Erythroblast (primary cell): ENCODE data around the gene ACSM5.
"Not testable (repeated sequence)": the region's sequence is repeated elsewhere in the genome, so short reads cannot be mapped to it uniquely, and the experiment has no call there.

Experiments used
- DNase-seq, 2 experiments: peaks; one replicate each; lab custom pipeline; 2025; lab: John Stamatoyannopoulos, UW
- GATA1 ChIP-seq: IDR thresholded peaks from 2 replicates; pipeline ENCODE4 v1.6.1; 2011; ENCODE audit warnings: low read depth, mild to moderate bottlenecking, control low read depth, low read length, moderate library complexity
- POLR2A ChIP-seq: IDR thresholded peaks from 2 replicates; pipeline ENCODE4 v1.6.1; 2011; ENCODE audit warnings: mild to moderate bottlenecking, low read length

Gene ACSM5

GRCh38 chr16:20470732-20471131 lies 61.4 kb downstream of the ACSM5 start:
- DNase-seq = not testable (repeated sequence)

- not testable (repeated sequence) for DNase-seq
These were observed 67.9 kb downstream of the ACSM5 start for GRCh38 chr16:20477188-20477744.

GRCh38 chr16:20483989-20484388 lies 74.7 kb downstream of the ACSM5 start:
- not testable (repeated sequence) for DNase-seq

- TF ChIP-seq GATA1 (no peak), POLR2A (no peak)
- no peak for DNase-seq
These were observed 75.4 kb downstream of the ACSM5 start for GRCh38 chr16:20484726-20485125.

DNA sequence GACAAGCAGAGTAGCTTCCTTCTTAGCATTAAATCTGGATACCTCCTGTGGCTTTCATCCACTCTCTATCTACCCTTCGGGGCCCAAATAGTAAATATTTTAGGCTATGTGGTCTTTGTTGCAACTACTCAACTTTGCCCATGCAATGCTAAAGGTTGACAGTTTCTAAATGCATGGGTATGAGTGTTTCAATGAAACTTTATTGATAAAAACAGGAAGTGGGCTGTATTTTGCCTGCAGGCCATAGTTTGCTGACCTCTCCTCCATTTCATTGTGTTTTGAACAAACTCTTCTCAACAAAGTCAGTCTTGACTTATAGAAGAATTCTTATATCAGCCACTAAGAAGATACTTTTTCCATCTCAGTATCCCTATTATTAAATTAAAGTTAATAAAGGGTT lies 76.1 kb downstream of the ACSM5 start:
- TF ChIP-seq POLR2A (no peak), GATA1 (no peak)
- no peak for DNase-seq
